GM12801 (cell line): ENCODE results near the gene PTPRF.

Experiments used
- TF ChIP-seq, protein P1 (sequence below): IDR thresholded peaks from one replicate; pipeline ENCODE4 v1.5.1; 2011; ENCODE audit warnings: control low read depth; ENCODE audit not compliant: insufficient read length; ENCODE audit errors: extremely low read depth

Gene PTPRF

DNA sequence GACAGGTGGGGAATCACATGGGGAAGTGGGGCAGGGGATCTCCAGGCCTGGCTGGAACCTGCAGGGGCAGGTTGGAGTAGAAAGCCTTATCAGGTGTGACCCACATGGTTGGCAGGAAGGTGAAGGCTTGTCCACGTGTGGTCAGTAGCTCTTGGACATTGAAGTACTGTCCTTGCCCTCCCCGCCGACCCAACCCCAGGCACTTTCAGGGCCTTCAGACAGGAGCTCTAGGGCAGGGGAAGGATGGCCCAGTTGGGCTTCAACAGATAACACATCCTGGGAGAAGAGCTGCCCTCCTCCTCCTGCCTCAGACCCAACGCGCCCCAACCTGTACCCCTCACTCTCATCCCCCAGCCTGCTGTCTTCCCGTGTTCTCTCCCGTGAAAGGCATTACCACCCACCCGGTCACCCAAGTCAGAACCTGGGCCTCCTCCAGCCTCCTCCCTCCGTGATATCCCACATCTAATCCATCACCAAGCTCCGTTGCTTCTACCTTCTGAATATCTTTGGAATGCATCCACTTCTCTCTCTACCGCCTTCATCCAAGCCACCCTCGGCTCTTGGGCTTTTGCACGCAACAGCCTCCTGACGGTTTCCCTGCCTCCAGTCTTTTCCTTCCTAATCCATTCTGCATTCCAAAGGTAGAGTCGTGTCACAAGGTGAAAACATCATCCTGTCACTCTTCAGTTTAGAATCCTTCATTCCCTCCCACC lies 15.9 kb downstream of the PTPRF start:
- TF ChIP-seq, protein P1, sequence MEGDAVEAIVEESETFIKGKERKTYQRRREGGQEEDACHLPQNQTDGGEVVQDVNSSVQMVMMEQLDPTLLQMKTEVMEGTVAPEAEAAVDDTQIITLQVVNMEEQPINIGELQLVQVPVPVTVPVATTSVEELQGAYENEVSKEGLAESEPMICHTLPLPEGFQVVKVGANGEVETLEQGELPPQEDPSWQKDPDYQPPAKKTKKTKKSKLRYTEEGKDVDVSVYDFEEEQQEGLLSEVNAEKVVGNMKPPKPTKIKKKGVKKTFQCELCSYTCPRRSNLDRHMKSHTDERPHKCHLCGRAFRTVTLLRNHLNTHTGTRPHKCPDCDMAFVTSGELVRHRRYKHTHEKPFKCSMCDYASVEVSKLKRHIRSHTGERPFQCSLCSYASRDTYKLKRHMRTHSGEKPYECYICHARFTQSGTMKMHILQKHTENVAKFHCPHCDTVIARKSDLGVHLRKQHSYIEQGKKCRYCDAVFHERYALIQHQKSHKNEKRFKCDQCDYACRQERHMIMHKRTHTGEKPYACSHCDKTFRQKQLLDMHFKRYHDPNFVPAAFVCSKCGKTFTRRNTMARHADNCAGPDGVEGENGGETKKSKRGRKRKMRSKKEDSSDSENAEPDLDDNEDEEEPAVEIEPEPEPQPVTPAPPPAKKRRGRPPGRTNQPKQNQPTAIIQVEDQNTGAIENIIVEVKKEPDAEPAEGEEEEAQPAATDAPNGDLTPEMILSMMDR: no peak

DNA sequence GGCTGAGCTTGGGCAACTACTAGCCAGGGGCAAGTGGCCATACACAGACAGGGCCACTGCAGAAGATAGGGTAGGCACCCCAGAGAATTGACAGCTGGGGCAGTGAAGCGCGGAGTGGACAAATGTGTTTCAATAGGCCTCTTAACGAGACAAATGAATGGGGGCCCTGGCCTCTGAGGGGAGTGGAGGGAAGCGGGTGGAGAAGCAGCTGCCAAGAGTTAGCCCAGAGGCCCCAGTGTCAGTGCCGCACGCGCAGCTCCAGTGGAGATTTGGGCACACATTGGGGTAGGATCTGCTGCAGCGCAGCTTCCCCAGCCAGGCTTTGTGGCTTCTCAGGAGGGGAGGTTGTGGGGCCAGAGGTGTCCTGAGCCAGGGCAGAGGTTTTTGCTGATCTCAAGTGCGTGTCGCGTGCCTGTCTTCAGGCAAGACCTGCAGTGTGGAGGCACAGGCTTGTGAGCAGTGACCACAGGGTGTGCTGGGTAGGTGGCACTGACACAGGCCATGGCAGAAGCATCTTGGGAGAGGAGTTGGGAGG lies 16.9 kb downstream of the PTPRF start:
- TF ChIP-seq, protein P1: no peak

DNA sequence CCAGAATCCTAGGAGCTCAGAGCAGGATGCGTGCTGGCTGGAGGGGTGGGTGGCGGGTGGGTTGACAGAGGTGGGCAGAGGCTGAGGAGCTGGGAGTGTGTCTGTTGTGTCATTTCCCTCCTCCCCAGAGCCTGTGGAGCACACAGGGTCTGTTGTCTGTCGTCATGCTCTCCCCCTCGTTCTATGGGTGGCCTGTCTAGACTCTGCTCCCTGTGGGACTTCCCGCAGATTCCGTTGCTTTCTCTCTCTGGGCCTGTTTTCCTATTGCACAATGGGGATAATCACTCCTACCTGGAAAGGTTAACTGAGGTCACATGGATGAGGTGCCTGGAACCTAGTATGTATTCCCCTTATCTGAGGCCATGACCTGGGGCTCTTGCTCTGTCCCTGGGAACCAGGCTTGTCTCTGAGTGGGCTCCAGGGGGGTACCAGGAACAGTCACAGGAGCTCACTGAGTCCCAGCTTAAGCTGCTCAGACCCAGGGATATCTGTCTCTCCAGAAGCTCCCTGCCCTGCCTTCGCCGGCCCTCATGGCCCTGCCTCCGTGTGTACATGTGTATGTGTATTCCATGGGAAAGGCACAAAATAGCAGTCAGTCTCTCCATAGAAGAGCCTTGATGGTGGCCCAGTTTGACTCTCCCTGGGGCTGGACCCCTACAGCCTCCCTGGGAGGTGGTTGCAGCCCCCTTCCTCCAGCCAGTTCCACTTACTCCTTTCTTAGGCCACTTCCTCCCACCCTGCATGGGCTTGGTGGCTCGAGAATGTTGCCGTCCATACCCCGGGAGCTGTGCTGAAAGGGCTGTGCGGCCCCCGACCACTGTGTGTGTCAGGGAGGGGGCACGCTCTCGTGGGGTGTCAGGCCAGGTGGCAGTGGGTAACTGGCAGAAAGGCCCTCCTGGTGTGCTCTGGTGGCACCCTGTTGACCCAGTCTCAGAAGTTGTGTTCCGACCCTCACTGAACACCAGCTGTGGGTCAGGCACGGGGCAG lies 17.9 kb downstream of the PTPRF start:
- TF ChIP-seq, protein P1: no peak

DNA sequence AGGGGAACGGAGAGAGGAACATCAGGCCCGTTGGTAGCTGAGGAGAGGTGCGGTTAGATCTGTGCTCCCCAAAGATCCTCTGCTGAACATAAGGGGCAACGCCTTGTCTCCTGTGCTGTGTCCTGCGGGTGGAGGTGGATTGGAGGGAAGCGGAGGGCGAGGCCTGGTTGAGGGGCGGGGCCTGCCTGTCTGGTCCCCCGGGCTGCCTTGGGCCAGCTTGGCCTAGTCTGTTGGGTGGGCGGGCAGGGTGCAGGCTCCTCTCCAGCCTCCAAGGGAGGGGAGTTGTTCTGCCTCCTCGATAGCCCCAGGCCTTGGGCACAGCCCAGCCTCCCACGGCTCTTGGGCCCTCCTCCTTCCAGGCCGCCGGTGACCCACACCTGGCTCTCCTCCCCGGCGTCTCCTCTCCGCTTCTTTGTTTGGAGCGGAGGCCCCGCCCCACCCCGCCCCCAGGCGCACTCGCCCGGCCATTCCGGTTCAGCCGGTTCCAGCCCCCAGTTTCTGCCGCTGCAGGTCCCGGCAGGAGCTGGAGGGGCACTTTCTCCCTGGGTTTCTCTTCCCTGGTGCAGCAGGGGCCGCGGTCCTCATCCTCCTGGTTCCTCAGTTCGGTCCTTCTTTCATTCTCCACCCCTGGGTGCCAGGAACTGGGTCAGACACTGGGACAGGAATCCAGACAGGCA lies 19.4 kb downstream of the PTPRF start:
- TF ChIP-seq, protein P1: no peak

DNA sequence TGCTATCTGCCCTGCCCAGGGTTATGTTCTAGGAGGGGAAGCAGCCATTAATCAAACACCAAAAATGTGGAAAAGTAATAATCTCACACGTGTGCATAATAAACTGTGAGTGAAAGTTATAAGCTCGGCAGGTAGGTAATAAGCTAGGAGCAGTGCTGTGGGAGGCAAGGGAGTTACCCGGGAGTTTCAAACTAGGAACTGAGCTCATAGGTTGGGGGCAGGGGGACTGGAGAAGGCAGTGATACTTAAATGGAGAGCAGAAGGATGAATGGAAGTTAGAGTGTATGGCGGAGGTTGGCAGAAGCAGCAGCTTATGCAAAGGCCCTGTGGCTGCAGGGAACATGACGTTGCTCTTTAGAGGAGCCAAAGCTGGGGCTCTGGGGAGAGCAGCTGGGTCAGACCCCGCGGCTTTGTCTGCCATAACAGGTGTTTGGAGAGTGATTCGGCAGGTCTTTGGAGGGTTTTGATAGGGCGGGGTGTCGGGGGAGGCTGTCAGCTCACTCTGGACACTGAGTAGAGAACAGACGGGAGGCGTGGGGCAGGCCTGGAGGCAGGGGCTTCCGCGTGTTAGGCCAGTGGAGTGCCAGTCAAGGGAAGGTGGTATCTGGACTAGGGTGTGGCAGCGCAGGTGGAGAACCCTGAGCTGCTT lies 20.0 kb downstream of the PTPRF start:
- TF ChIP-seq, protein P1: no peak

DNA sequence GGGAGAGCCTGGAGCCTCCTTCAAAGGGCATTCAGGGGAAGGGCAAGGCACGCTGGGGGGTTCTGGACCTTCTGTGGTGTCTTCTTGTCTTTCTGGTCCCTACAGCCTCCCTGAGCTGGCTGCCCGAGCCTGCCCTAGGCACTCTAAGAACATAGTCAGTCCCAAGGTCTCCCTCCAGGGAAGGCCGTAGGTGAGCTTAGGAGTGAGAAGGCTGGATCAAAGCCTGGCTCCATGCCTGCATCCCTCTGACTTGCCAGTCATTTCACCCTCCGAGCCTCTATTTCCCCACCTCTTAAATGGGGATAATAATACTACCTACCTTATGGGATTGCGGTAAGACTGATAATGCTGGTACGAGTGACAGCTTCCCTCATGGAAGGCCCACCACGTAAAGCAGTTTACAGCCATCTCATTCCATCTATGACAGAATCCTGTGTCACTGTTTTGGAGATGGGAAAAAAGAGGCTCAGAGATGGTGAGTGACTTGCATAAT lies 20.8 kb downstream of the PTPRF start:
- TF ChIP-seq, protein P1: no peak
